Fibroblast of villous mesenchyme (primary cell): ENCODE results near the gene TDRD9. TPM values are rescaled to one million over a fixed set of nuclear protein-coding genes. Genes with fewer than 3 reads are reported as not detected.
"Not testable (repeated sequence)": the region's sequence is repeated elsewhere in the genome, so short reads cannot be mapped to it uniquely, and the experiment has no call there.

ENCODE experiments used
- DNase-seq: peaks from one replicate; pipeline ENCODE4 v3.0.0-alpha.2; 2010; ENCODE audit warnings: low read depth
- H3K4me3 ChIP-seq: 2 replicates; pipeline ENCODE4 v1.5.1; 2011; ENCODE audit warnings: low read depth, mild to moderate bottlenecking, low read length
- total RNA-seq: library from RNA; depleted of rRNA; stranded (reverse); fragments of >200 nt; gene quantifications from 2 replicates; pipeline ENCODE4 v1.2.3, GENCODE V29; 2012
- TF ChIP-seq, protein P1 (sequence below): IDR thresholded peaks from 2 replicates; pipeline ENCODE4 v1.5.1; 2012; ENCODE audit warnings: low read depth, mild to moderate bottlenecking, low read length; ENCODE audit not compliant: insufficient read depth

TDRD9 gene
- total RNA-seq, 1 donor: 0.86 TPM

DNA sequence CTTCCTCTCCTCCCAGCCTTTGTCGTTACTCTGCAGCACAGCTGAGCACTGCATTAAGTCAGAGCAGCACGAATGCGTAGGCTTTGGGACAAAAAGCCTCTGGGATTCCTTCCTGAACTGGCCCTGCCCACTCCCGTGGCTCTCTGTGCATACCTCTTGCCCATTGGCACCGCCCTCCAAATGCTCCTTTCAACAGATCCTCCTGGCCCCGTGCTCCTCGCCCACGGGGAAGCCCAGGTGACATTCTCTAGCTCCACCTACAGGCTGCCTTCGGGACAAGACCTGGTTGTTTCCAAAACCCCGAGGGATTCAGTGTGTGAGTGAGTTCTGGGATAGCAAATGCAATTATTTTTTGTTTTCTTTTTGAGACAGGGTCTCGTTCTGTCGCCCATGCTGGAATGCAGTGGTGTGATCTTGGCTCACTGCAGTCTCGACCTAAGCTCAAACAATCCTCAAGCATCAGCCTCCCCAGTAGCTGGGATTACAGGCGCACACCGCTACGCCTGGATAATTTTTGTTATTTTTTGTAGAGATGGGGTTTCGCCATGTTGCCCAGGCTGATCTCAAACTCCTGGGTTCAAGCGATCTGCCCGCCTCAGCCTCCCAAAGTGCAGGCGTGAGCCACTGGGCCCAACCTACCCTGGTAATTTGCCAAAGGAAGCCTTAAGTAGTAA, 17.9 kb upstream of the TDRD9 start:
- TF ChIP-seq, protein P1, sequence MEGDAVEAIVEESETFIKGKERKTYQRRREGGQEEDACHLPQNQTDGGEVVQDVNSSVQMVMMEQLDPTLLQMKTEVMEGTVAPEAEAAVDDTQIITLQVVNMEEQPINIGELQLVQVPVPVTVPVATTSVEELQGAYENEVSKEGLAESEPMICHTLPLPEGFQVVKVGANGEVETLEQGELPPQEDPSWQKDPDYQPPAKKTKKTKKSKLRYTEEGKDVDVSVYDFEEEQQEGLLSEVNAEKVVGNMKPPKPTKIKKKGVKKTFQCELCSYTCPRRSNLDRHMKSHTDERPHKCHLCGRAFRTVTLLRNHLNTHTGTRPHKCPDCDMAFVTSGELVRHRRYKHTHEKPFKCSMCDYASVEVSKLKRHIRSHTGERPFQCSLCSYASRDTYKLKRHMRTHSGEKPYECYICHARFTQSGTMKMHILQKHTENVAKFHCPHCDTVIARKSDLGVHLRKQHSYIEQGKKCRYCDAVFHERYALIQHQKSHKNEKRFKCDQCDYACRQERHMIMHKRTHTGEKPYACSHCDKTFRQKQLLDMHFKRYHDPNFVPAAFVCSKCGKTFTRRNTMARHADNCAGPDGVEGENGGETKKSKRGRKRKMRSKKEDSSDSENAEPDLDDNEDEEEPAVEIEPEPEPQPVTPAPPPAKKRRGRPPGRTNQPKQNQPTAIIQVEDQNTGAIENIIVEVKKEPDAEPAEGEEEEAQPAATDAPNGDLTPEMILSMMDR: peak; percentile 87
- H3K4me3 ChIP-seq: no peak overlapping the region
- DNase-seq: peak; percentile 63

DNA sequence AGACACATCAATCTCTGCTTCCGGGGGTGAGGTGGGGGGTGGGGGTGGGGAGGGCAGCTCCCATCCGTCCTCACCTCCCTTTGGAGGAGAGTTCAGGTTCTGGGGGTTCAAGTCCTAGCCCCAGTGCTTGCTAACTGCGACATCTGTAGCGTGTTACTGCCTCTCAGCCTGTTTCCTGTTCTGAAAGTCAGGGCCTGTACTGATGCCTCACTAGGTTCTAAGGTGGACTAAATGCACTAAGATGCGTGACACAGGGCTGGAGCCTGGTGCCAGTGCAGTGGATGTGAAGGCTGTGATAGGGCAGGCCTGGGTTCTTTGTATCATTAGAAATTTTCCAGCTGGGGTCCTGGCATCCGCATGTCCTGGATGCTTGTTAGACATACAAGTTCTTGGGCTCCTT, 17.3 kb upstream of the TDRD9 start:
- no peak for DNase-seq
- H3K4me3 ChIP-seq: no peak overlapping the region
- TF ChIP-seq, protein P1: no peak

DNA sequence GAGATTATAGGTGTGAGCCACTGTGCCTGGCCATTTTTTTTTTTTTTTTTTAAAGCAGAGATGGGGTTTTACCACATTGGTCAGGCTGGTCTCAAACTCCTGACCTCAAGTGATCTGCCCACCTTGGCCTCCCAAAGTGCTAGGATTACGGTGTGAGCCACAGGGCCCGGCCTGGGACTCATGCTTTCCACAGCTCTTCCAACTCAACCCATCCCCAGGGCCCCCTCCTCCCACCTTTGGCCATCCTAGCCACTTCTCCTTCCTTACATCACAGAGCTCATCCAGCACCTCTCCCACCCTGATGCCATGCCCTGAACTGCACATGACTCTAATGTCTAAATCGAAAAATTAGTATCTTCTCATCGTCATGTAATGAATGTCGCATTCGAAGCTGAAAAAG, 12.6 kb upstream of the TDRD9 start:
- TF ChIP-seq, protein P1: no peak
- DNase-seq: no peak
- H3K4me3 ChIP-seq: no peak overlapping the region

DNA sequence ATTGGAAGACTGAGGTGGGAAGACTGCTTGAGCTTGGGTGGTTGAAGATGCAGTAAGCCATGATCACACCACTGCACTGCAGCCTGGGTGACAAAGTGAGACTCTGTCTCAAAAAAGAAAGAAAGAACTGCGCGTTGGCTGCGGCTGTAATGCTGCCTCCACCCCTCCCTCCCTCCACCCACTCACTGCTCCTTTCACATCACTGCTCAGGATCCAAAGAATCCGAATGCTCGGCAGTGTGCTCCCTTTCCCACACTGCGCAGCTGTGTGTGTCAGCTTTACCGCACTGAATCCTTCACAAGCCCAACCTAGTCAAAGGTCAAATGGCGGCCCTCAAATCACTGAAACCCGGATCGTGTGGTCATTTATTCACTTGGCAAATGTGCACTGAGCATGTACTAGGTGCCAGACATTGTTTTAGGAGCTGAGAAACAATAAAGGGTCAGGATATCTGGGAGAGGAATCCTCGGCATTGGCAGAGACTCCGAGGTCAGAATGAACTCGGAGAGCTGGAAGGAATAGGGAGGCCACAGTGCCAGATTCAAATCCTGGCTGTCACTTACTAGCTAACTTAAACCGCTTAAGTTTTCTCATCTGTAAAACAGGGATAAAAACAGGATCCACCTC, 11.5 kb upstream of the TDRD9 start:
- H3K4me3 ChIP-seq: no peak overlapping the region
- TF ChIP-seq, protein P1: no peak
- DNase-seq: peak; percentile 22

DNA sequence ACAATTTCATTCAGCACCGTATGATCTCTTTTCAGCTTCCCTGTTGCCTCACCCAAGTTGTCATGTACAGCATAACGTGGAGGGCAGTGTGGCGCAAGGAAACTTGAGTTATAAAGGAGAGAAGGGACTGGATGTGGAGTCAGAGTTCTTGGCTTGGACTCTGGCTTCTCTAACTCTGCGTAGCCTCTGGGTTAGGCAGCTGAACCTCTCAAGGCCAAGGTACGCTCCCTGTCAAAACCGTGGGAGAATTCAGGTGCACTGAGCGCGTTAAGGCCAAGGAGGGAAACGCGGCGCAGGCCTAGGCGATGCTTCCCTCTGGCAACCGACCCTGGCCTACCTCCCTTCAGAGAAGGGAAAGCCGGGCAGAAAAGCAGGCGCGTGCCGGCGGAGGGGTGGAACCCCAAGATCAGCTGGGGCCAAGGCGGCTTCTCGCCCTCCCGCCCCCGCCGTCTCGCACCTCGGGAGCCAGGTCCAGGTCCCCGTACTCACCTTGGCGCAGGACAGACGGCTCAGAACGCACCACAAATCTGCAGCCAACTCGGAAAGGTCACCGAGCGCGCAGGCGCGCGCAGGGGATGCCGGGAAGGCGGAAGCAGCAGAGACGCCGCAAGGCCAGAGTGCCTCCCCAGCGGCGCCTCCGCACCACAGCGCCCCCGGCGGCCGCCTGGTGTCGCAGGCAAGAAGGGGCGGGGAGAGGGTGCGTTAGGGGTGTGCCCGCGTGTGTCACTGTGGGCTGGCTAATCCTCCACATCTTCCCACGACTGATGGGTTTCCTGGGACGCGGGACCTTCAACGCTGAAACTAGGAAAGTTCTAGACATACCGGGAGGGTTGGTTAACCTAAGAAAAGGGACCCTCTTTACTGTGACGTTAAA, 7.0 kb upstream of the TDRD9 start:
- peak overlapping the region; percentile 80 for H3K4me3 ChIP-seq
- TF ChIP-seq, protein P1: peak; percentile 99
- DNase-seq: peak; percentile 92

DNA sequence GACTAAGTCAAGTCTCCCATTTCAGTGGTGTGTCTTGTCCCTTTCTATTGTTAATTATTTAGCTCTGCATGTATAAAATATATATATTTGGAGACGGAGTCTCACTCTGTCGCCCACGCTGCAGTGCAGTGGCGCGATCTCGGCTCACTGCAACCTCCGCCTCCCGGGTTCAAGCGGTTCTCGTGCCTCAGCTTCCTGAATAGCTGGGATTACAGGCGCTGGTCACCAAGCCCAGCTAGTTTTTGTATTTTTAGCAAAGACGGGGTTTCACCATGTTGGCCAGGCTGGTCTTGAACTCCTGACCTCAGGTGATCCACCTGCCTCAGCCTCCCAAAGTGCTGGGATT, 6.4 kb upstream of the TDRD9 start:
- peak overlapping the region; percentile 80 for H3K4me3 ChIP-seq
- DNase-seq: not testable (repeated sequence)

DNA sequence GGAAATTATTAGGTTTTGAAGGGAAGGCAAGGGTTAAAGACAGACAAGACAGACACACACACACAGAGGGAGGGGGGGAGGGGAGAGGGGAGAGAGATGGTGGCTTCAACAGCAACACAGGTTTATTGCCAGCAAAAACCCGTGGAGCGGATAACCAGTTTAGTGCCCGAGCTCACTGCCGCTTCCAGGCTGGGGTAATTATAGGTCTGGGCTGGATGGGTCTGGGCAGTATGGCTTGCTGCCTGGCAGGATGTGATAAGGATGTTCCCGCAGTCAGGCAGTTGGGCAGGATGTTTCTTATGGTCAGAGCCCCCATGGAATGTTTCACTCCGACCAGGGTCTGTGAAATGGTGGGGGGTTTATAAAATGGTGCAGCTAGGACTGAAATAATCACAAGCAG, 4.4 kb upstream of the TDRD9 start:
- H3K4me3 ChIP-seq: no peak overlapping the region
- TF ChIP-seq, protein P1: no peak
- DNase-seq: no peak
